WTC11 (cell line): Measurements from ENCODE around the gene TRIML2. TPM values are rescaled to one million over a fixed set of nuclear protein-coding genes. Genes with fewer than 3 reads are reported as not detected.

Experiments used
- ATAC-seq: fragments of 200-7000 bp; cut with Tn5 transposase; 2 replicates; pipeline ENCODE4 v1.10.0; 2021; ENCODE audit warnings: mild to moderate bottlenecking, moderate library complexity
- CTCF ChIA-PET: fragments of 300-600 bp; sonication (Branson Sonifier 250); formaldehyde crosslinking; loops from one replicate; lab custom pipeline; 2021; ENCODE audit warnings: antibody characterized with exemption; lab: Charles Lee
- POLR2A ChIA-PET: fragments of 350-600 bp; sonication (Branson Sonifier 250); formaldehyde crosslinking; loops from one replicate; lab custom pipeline; 2021; ENCODE audit warnings: antibody characterized with exemption; lab: Charles Lee
- DNase-seq: peaks from one replicate; pipeline ENCODE4 v3.0.0; 2021; ENCODE audit warnings: low spot score
- H3K27ac Mint-ChIP-seq: 2 replicates; pipeline ENCODE4 v1.8.0; 2021; ENCODE audit warnings: mixed read lengths
- H3K27me3 Mint-ChIP-seq: 2 replicates; pipeline ENCODE4 v1.8.0; 2021; ENCODE audit warnings: low read depth, mild to moderate bottlenecking, moderate library complexity, mixed read lengths
- H3K36me3 Mint-ChIP-seq: 2 replicates; pipeline ENCODE4 v1.8.0; 2021; ENCODE audit warnings: mixed read lengths
- H3K4me1 Mint-ChIP-seq: 2 replicates; pipeline ENCODE4 v1.8.0; 2022; ENCODE audit warnings: mixed read lengths
- H3K4me3 Mint-ChIP-seq: 2 replicates; pipeline ENCODE4 v1.8.0; 2021; ENCODE audit warnings: mild to moderate bottlenecking, moderate library complexity, mixed read lengths
- H3K9me3 Mint-ChIP-seq: 2 replicates; pipeline ENCODE4 v1.8.0; 2021; ENCODE audit warnings: mixed read lengths
- AFF4 ChIP-seq: sonication (generic); formaldehyde crosslinking; IDR thresholded peaks from 2 replicates; pipeline ENCODE4 v1.8.1; 2023; ENCODE audit warnings: mild to moderate bottlenecking, missing genetic modification reagents, borderline replicate concordance
- IRF1 ChIP-seq: sonication (generic); formaldehyde crosslinking; IDR thresholded peaks from 2 replicates; pipeline ENCODE4 v1.8.0; 2023; ENCODE audit warnings: missing genetic modification reagents
- MYBL2 ChIP-seq: sonication (generic); formaldehyde crosslinking; IDR thresholded peaks from 2 replicates; pipeline ENCODE4 v1.8.1; 2023; ENCODE audit warnings: mild to moderate bottlenecking, moderate library complexity, missing genetic modification reagents
- PRDM15 ChIP-seq: sonication (generic); formaldehyde crosslinking; IDR thresholded peaks from 2 replicates; pipeline ENCODE4 v1.8.0; 2022; ENCODE audit warnings: missing genetic modification reagents
- SMAD3 ChIP-seq: sonication (generic); formaldehyde crosslinking; IDR thresholded peaks from 2 replicates; pipeline ENCODE4 v1.8.0; 2022; ENCODE audit warnings: missing genetic modification reagents, mild to moderate bottlenecking, borderline replicate concordance
- TEAD4 ChIP-seq: sonication (generic); formaldehyde crosslinking; IDR thresholded peaks from 2 replicates; pipeline ENCODE4 v1.8.0; 2022; ENCODE audit warnings: mild to moderate bottlenecking, missing genetic modification reagents
- total RNA-seq: library from RNA; stranded (reverse); gene quantifications from 3 replicates; pipeline ENCODE4 v1.2.3, GENCODE V29; 2021
- TF ChIP-seq, protein P1 (sequence below): fragments of 250-450 bp; sonication (Bioruptor Pico); IDR thresholded peaks from 2 replicates; pipeline ENCODE4 v1.9.0; 2021; ENCODE audit warnings: moderate library complexity, mild to moderate bottlenecking, inconsistent platforms, borderline replicate concordance
- TF ChIP-seq, protein P2 (sequence below): sonication (generic); formaldehyde crosslinking; IDR thresholded peaks from 2 replicates; pipeline ENCODE4 v1.8.1; 2023; ENCODE audit warnings: mild to moderate bottlenecking, moderate library complexity, missing genetic modification reagents
- TF ChIP-seq, protein P3 (sequence below): sonication (generic); formaldehyde crosslinking; conservative IDR thresholded peaks from 2 replicates; pipeline ENCODE4 v1.8.1; 2022; ENCODE audit warnings: mild to moderate bottlenecking, missing genetic modification reagents
- TF ChIP-seq, protein P4 (sequence below): sonication (generic); formaldehyde crosslinking; IDR thresholded peaks from 2 replicates; pipeline ENCODE4 v1.8.0; 2023; ENCODE audit warnings: mild to moderate bottlenecking, missing genetic modification reagents

Gene TRIML2
- total RNA-seq, 1 experiment from 2014 or later = 115 TPM

- DNase-seq = no peak
- ChIA-PET POLR2A (interaction anchor here (0.6 kb wide), 2 partner anchors 11 to 284 kb away, joined by 3 read pairs; no protein-coding TSS in a partner anchor), CTCF (no interaction called here)
- H3K27me3 Mint-ChIP-seq = no peaks in the 10 kb centered on the region
- no peak overlapping the region for H3K4me3 Mint-ChIP-seq
- 0 out of 2 replicates have a peak, but pooled peaks have one; percentile 25 for ATAC-seq
- peaks cover 15% of the 10 kb centered on the region for H3K4me1 Mint-ChIP-seq
- no peaks in the 10 kb centered on the region for H3K9me3 Mint-ChIP-seq
- peak overlapping the region; percentile 64; the same call in 1 of the 2 replicates for H3K27ac Mint-ChIP-seq
- H3K36me3 Mint-ChIP-seq = peaks cover 23% of the 10 kb centered on the region
- TF ChIP-seq SMAD3 (CRISPR knock-in tag) = no peak
- TF ChIP-seq MYBL2 (CRISPR knock-in tag) = no peak
- TF ChIP-seq, protein P1, sequence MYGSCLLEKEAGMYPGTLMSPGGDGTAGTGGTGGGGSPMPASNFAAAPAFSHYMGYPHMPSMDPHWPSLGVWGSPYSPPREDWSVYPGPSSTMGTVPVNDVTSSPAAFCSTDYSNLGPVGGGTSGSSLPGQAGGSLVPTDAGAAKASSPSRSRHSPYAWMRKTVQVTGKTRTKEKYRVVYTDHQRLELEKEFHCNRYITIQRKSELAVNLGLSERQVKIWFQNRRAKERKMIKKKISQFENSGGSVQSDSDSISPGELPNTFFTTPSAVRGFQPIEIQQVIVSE (CRISPR knock-in tag) = no peak
- TF ChIP-seq TEAD4 = no peak
- no peak for TF ChIP-seq IRF1 (CRISPR knock-in tag)
- TF ChIP-seq, protein P2, sequence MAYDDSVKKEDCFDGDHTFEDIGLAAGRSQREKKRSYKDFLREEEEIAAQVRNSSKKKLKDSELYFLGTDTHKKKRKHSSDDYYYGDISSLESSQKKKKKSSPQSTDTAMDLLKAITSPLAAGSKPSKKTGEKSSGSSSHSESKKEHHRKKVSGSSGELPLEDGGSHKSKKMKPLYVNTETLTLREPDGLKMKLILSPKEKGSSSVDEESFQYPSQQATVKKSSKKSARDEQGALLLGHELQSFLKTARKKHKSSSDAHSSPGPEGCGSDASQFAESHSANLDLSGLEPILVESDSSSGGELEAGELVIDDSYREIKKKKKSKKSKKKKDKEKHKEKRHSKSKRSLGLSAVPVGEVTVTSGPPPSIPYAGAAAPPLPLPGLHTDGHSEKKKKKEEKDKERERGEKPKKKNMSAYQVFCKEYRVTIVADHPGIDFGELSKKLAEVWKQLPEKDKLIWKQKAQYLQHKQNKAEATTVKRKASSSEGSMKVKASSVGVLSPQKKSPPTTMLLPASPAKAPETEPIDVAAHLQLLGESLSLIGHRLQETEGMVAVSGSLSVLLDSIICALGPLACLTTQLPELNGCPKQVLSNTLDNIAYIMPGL (CRISPR knock-in tag) = no peak
- TF ChIP-seq, protein P3, sequence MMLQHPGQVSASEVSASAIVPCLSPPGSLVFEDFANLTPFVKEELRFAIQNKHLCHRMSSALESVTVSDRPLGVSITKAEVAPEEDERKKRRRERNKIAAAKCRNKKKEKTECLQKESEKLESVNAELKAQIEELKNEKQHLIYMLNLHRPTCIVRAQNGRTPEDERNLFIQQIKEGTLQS = no peak
Measured at GRCh38 chr4:188082796-188083195, 26.6 kb downstream of the TRIML2 start.

DNA sequence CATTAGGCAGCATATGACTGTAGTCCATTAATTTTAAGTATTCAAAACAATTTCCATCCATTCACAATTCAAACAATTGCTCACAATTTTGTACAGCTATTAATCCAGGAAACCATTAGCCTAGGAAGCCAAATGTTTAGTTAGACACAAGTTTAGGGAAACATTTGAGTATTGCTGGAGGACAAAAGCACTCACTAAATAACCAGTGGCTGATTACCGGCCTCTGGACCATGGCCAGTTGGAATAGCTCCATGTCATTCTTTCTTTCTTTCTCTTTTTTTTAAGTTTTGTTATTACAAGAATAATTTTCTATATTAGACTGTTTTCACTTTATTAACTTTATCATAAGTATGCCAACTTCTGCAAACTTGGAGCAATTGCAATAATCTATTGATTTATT is 31.3 kb downstream of the TRIML2 start:
- CTCF ChIA-PET = no interaction called here
- no peak for ATAC-seq

DNA sequence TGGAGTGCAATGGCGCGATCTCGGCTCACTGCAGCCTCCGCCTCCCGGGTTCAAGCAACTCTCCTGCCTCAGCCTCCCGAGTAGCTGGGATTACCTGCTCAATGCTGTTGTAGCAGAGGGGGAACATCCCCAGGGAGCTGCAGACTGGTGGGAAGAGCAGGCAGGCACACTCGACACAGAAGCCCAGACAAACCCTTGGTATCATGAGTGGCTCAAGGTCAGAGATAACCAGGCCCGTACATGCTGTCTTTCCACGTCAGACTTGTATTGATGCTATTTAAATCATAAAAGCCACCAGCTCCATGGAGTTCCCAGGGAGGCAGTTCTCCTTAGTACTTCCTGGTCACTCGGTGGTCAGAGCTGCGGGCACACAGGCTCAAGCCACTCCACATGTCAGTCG is 33.2 kb downstream of the TRIML2 start:
- DNase-seq (no peak), ATAC-seq (no peak)
- Mint-ChIP-seq H3K36me3 (no peaks in the 10 kb centered on the region), H3K9me3 (no peaks in the 10 kb centered on the region), H3K4me1 (peaks cover 9% of the 10 kb centered on the region), H3K27me3 (no peaks in the 10 kb centered on the region), H3K4me3 (no peak overlapping the region), H3K27ac (no peak overlapping the region)
- ChIA-PET POLR2A (no interaction called here), CTCF (no interaction called here)
- TF ChIP-seq AFF4 (CRISPR knock-in tag) = no peak
- TF ChIP-seq, protein P2 (CRISPR knock-in tag) = no peak
- TF ChIP-seq, protein P4, sequence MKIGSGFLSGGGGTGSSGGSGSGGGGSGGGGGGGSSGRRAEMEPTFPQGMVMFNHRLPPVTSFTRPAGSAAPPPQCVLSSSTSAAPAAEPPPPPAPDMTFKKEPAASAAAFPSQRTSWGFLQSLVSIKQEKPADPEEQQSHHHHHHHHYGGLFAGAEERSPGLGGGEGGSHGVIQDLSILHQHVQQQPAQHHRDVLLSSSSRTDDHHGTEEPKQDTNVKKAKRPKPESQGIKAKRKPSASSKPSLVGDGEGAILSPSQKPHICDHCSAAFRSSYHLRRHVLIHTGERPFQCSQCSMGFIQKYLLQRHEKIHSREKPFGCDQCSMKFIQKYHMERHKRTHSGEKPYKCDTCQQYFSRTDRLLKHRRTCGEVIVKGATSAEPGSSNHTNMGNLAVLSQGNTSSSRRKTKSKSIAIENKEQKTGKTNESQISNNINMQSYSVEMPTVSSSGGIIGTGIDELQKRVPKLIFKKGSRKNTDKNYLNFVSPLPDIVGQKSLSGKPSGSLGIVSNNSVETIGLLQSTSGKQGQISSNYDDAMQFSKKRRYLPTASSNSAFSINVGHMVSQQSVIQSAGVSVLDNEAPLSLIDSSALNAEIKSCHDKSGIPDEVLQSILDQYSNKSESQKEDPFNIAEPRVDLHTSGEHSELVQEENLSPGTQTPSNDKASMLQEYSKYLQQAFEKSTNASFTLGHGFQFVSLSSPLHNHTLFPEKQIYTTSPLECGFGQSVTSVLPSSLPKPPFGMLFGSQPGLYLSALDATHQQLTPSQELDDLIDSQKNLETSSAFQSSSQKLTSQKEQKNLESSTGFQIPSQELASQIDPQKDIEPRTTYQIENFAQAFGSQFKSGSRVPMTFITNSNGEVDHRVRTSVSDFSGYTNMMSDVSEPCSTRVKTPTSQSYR (CRISPR knock-in tag) = no peak

More for the DNA sequence above, 31.3 kb downstream of the TRIML2 start:
- no peak for TF ChIP-seq PRDM15 (CRISPR knock-in tag)
- TF ChIP-seq, all 79 proteins: peak for 0
- no peak overlapping the region for H3K4me3 Mint-ChIP-seq
- no peak overlapping the region for H3K27ac Mint-ChIP-seq
- H3K36me3 Mint-ChIP-seq = no peaks in the 10 kb centered on the region
- POLR2A ChIA-PET = interaction anchor here (0.7 kb wide), 1 partner anchor 26 kb away, joined by 3 read pairs; no protein-coding TSS in a partner anchor
- no peak for DNase-seq
- H3K27me3 Mint-ChIP-seq = no peaks in the 10 kb centered on the region
- H3K9me3 Mint-ChIP-seq = no peaks in the 10 kb centered on the region
- H3K4me1 Mint-ChIP-seq = peaks cover 19% of the 10 kb centered on the region
